Karpas-422 (cell line): ENCODE measurements around the gene CCDC171. TPM values are rescaled to one million over a fixed set of nuclear protein-coding genes. Genes with fewer than 3 reads are reported as not detected.

Experiments
- DNase-seq: peaks from one replicate; pipeline ENCODE4 v3.0.0-alpha.2; 2015
- H2AFZ ChIP-seq: fragments of 200-600 bp; sonication (generic); 2 replicates; pipeline ENCODE4 v1.6.1; 2014; ENCODE audit warnings: antibody characterized with exemption, low read length, mixed read lengths
- H3K27ac ChIP-seq: fragments of 200-600 bp; sonication (generic); 2 replicates; pipeline ENCODE4 v1.5.1; 2014; ENCODE audit warnings: mild to moderate bottlenecking, low read length, moderate library complexity
- H3K27me3 ChIP-seq: fragments of 200-600 bp; sonication (generic); 2 replicates; pipeline ENCODE4 v1.6.1; 2014; ENCODE audit warnings: low read length, mixed read lengths
- H3K36me3 ChIP-seq: fragments of 200-600 bp; sonication (generic); 2 replicates; pipeline ENCODE4 v1.6.1; 2014; ENCODE audit warnings: low read length, mixed read lengths; ENCODE audit not compliant: insufficient read depth
- H3K4me1 ChIP-seq: fragments of 200-600 bp; sonication (generic); 2 replicates; pipeline ENCODE4 v1.6.1; 2014; ENCODE audit warnings: mild to moderate bottlenecking, low read length, mixed read lengths
- H3K4me2 ChIP-seq: fragments of 200-600 bp; sonication (generic); 2 replicates; pipeline ENCODE4 v1.6.1; 2014; ENCODE audit warnings: low read length, low read depth, mild to moderate bottlenecking; ENCODE audit not compliant: poor library complexity, severe bottlenecking
- H3K4me3 ChIP-seq: fragments of 200-600 bp; sonication (generic); 2 replicates; pipeline ENCODE4 v1.5.1; 2014; ENCODE audit warnings: mild to moderate bottlenecking, antibody characterized with exemption, low read length, mixed read lengths
- H3K79me2 ChIP-seq: fragments of 200-600 bp; sonication (generic); 2 replicates; pipeline ENCODE4 v1.6.1; 2014; ENCODE audit warnings: mild to moderate bottlenecking, low read length, mixed read lengths
- H3K9ac ChIP-seq: fragments of 200-600 bp; sonication (generic); 2 replicates; pipeline ENCODE4 v1.6.0; 2014; ENCODE audit warnings: low read length
- H3K9me2 ChIP-seq: fragments of 200-600 bp; sonication (generic), shearing (Covaris generic); replicated peaks from 2 replicates; pipeline ENCODE4 v1.6.0; 2014; ENCODE audit warnings: mild to moderate bottlenecking, low read length, moderate library complexity; ENCODE audit not compliant: insufficient read depth
- H3K9me3 ChIP-seq: fragments of 300-700, 200-600 bp; sonication (generic); 2 replicates; pipeline ENCODE4 v1.6.1; 2014; ENCODE audit warnings: low read length, mixed read lengths
- H4K20me1 ChIP-seq: fragments of 200-600 bp; sonication (generic); 2 replicates; pipeline ENCODE4 v1.6.1; 2014; ENCODE audit warnings: mild to moderate bottlenecking, antibody characterized with exemption, low read length, low read depth; ENCODE audit not compliant: insufficient read depth
- total RNA-seq: library from RNA; depleted of rRNA; stranded (reverse); fragments of >200 nt; shearing (Covaris generic); gene quantifications from 2 replicates; pipeline ENCODE4 v1.2.3, GENCODE V29; 2014; ENCODE audit warnings: low replicate concordance

Gene CCDC171
- total RNA-seq, 1 experiment from 2014 or later, result 3.1 TPM

GRCh38 chr9:15944341-15944740, 391.5 kb downstream of the CCDC171 start:
- Histone ChIP-seq H3K27ac (no peak overlapping the region), H2AFZ (no peak overlapping the region), H3K9me3 (no peaks in the 10 kb centered on the region), H3K9ac (no peak overlapping the region), H3K4me1 (no peaks in the 10 kb centered on the region), H4K20me1 (no peaks in the 10 kb centered on the region), H3K4me2 (no peak overlapping the region), H3K27me3 (no peaks in the 10 kb centered on the region), H3K4me3 (no peak overlapping the region), H3K36me3 (no peaks in the 10 kb centered on the region), H3K9me2 (no peaks in the 10 kb centered on the region), H3K79me2 (no peaks in the 10 kb centered on the region)
- no peak for DNase-seq

- Histone ChIP-seq H4K20me1 (no peaks in the 10 kb centered on the region), H3K27me3 (no peaks in the 10 kb centered on the region), H3K9ac (no peak overlapping the region), H3K4me3 (no peak overlapping the region), H3K9me3 (no peaks in the 10 kb centered on the region), H3K4me1 (no peaks in the 10 kb centered on the region), H2AFZ (no peak overlapping the region), H3K79me2 (no peaks in the 10 kb centered on the region), H3K36me3 (no peaks in the 10 kb centered on the region), H3K9me2 (no peaks in the 10 kb centered on the region), H3K27ac (no peak overlapping the region), H3K4me2 (no peak overlapping the region)
- no peak for DNase-seq
Measured at GRCh38 chr9:15959663-15960062, 406.8 kb downstream of the CCDC171 start.

- H3K4me3 ChIP-seq, result no peak overlapping the region
- H3K79me2 ChIP-seq, result no peaks in the 10 kb centered on the region
- DNase-seq, result no peak
- H3K27ac ChIP-seq, result no peak overlapping the region
- no peak overlapping the region for H3K4me2 ChIP-seq
- no peaks in the 10 kb centered on the region for H3K9me3 ChIP-seq
- no peaks in the 10 kb centered on the region for H4K20me1 ChIP-seq
- no peaks in the 10 kb centered on the region for H3K4me1 ChIP-seq
- H2AFZ ChIP-seq, result no peak overlapping the region
- no peaks in the 10 kb centered on the region for H3K36me3 ChIP-seq
- no peaks in the 10 kb centered on the region for H3K27me3 ChIP-seq
- no peaks in the 10 kb centered on the region for H3K9me2 ChIP-seq
- no peak overlapping the region for H3K9ac ChIP-seq
Measured at GRCh38 chr9:15961217-15961616, 408.4 kb downstream of the CCDC171 start.

GRCh38 chr9:15965246-15965745, 412.5 kb downstream of the CCDC171 start:
- H3K9ac ChIP-seq, result no peak overlapping the region
- no peaks in the 10 kb centered on the region for H3K9me3 ChIP-seq
- no peaks in the 10 kb centered on the region for H3K27me3 ChIP-seq
- no peak overlapping the region for H3K4me3 ChIP-seq
- no peaks in the 10 kb centered on the region for H3K9me2 ChIP-seq
- no peaks in the 10 kb centered on the region for H3K36me3 ChIP-seq
- H4K20me1 ChIP-seq, result no peaks in the 10 kb centered on the region
- H3K4me2 ChIP-seq, result no peak overlapping the region
- no peaks in the 10 kb centered on the region for H3K79me2 ChIP-seq
- no peak overlapping the region for H3K27ac ChIP-seq
- no peak overlapping the region for H2AFZ ChIP-seq
- no peaks in the 10 kb centered on the region for H3K4me1 ChIP-seq
- no peak for DNase-seq

- no peak overlapping the region for H2AFZ ChIP-seq
- no peak overlapping the region for H3K4me2 ChIP-seq
- H3K9me3 ChIP-seq, result no peaks in the 10 kb centered on the region
Measured at GRCh38 chr9:15966471-15966870, 413.6 kb downstream of the CCDC171 start.

GRCh38 chr9:15967068-15967467, 414.2 kb downstream of the CCDC171 start:
- Histone ChIP-seq H3K4me3 (no peak overlapping the region), H3K9me2 (no peaks in the 10 kb centered on the region), H3K4me2 (no peak overlapping the region), H3K9me3 (no peaks in the 10 kb centered on the region), H3K27me3 (no peaks in the 10 kb centered on the region), H3K4me1 (no peaks in the 10 kb centered on the region), H3K9ac (no peak overlapping the region), H4K20me1 (no peaks in the 10 kb centered on the region), H3K27ac (no peak overlapping the region), H2AFZ (no peak overlapping the region), H3K79me2 (no peaks in the 10 kb centered on the region), H3K36me3 (no peaks in the 10 kb centered on the region)
- DNase-seq, result no peak

More at GRCh38 chr9:15966471-15966870, 413.6 kb downstream of the CCDC171 start:
- no peaks in the 10 kb centered on the region for H3K36me3 ChIP-seq
- DNase-seq, result no peak
- no peak overlapping the region for H3K27ac ChIP-seq
- no peaks in the 10 kb centered on the region for H4K20me1 ChIP-seq
- H3K27me3 ChIP-seq, result no peaks in the 10 kb centered on the region
- no peak overlapping the region for H3K4me3 ChIP-seq
- H3K4me1 ChIP-seq, result no peaks in the 10 kb centered on the region
- no peak overlapping the region for H3K9ac ChIP-seq
- no peaks in the 10 kb centered on the region for H3K79me2 ChIP-seq
- H3K9me2 ChIP-seq, result no peaks in the 10 kb centered on the region

- Histone ChIP-seq H3K4me3 (no peak overlapping the region), H3K9me3 (no peaks in the 10 kb centered on the region), H3K9me2 (no peaks in the 10 kb centered on the region), H3K9ac (no peak overlapping the region), H3K27ac (no peak overlapping the region), H4K20me1 (no peaks in the 10 kb centered on the region), H3K79me2 (no peaks in the 10 kb centered on the region), H3K36me3 (no peaks in the 10 kb centered on the region), H3K27me3 (no peaks in the 10 kb centered on the region), H3K4me2 (no peak overlapping the region), H2AFZ (no peak overlapping the region), H3K4me1 (no peaks in the 10 kb centered on the region)
- DNase-seq, result no peak
Measured at GRCh38 chr9:15972760-15973159, 419.9 kb downstream of the CCDC171 start.

- no peaks in the 10 kb centered on the region for H4K20me1 ChIP-seq
- H2AFZ ChIP-seq, result no peak overlapping the region
- no peak for DNase-seq
- no peaks in the 10 kb centered on the region for H3K79me2 ChIP-seq
- no peaks in the 10 kb centered on the region for H3K4me1 ChIP-seq
- H3K36me3 ChIP-seq, result no peaks in the 10 kb centered on the region
- no peaks in the 10 kb centered on the region for H3K9me3 ChIP-seq
- H3K4me2 ChIP-seq, result no peak overlapping the region
- no peak overlapping the region for H3K27ac ChIP-seq
- H3K4me3 ChIP-seq, result no peak overlapping the region
- H3K9me2 ChIP-seq, result no peaks in the 10 kb centered on the region
- no peaks in the 10 kb centered on the region for H3K27me3 ChIP-seq
- H3K9ac ChIP-seq, result no peak overlapping the region
Measured at GRCh38 chr9:15975101-15975778, 422.4 kb downstream of the CCDC171 start.
